Thoracic aorta (tissue), 2 donors: ENCODE results near the gene HIVEP2. TPM values are rescaled to one million over a fixed set of nuclear protein-coding genes. Genes with fewer than 3 reads are reported as not detected.

Source experiments
- ATAC-seq: fragments of 150-250 bp; one replicate; pipeline ENCODE4 v1.8.0; 2017; ENCODE audit warnings: low read depth; ENCODE audit not compliant: insufficient number of reproducible peaks, low FRiP score
- DNase-seq: peaks from one replicate; pipeline ENCODE4 v3.0.0-alpha.2; 2020; ENCODE audit warnings: low spot score
- H3K27ac ChIP-seq, 2 donors: fragments of 200-600 bp; sonication (generic); 1 replicate in 1 of 2; 2 replicates in 1 of 2; pipeline ENCODE4 v1.5.1; 2016; ENCODE audit warnings: mild to moderate bottlenecking in 2 of 2, moderate library complexity in 2 of 2
- H3K27me3 ChIP-seq: fragments of 200-600 bp; sonication (generic); replicated peaks from 2 replicates; pipeline ENCODE4 v1.6.0; 2016; ENCODE audit warnings: mild to moderate bottlenecking; ENCODE audit not compliant: insufficient read depth
- H3K36me3 ChIP-seq: fragments of 200-600 bp; sonication (generic); one replicate; pipeline ENCODE4 v1.5.1; 2016
- H3K4me1 ChIP-seq, 2 donors: fragments of 200-600 bp; sonication (generic); 1 replicate in 1 of 2; 2 replicates in 1 of 2; pipeline versions ENCODE4 v1.5.1 to v1.6.0; 2016; ENCODE audit warnings: low read depth in 2 of 2, mild to moderate bottlenecking in 1 of 2; ENCODE audit not compliant: control insufficient read depth in 1 of 2
- H3K4me3 ChIP-seq: fragments of 200-600 bp; sonication (generic); 2 replicates; pipeline ENCODE4 v1.5.1; 2016; ENCODE audit warnings: mild to moderate bottlenecking
- H3K9me3 ChIP-seq: fragments of 200-600 bp; sonication (generic); 2 replicates; pipeline ENCODE4 v1.5.1; 2016
- total RNA-seq, 2 donors: library from RNA; depleted of rRNA; stranded (reverse); fragments of >200 nt; gene quantifications; one replicate each; pipeline versions ENCODE4 v1.1.0 to v1.2.3, GENCODE V29; 2016
- TF ChIP-seq, protein P1 (sequence below): fragments of 200-600 bp; sonication (generic); IDR thresholded peaks from one replicate; pipeline ENCODE4 v1.5.1; 2019; ENCODE audit warnings: antibody characterized with exemption

Gene HIVEP2
- total RNA-seq, 2 donors from 2014 or later, result 32.9 to 51.7 TPM

GRCh38 chr6:142860498-142860897 lies 84.5 kb downstream of the HIVEP2 start:
- ATAC-seq, result no peak
- H3K36me3 ChIP-seq, result no peaks in the 10 kb centered on the region

DNA sequence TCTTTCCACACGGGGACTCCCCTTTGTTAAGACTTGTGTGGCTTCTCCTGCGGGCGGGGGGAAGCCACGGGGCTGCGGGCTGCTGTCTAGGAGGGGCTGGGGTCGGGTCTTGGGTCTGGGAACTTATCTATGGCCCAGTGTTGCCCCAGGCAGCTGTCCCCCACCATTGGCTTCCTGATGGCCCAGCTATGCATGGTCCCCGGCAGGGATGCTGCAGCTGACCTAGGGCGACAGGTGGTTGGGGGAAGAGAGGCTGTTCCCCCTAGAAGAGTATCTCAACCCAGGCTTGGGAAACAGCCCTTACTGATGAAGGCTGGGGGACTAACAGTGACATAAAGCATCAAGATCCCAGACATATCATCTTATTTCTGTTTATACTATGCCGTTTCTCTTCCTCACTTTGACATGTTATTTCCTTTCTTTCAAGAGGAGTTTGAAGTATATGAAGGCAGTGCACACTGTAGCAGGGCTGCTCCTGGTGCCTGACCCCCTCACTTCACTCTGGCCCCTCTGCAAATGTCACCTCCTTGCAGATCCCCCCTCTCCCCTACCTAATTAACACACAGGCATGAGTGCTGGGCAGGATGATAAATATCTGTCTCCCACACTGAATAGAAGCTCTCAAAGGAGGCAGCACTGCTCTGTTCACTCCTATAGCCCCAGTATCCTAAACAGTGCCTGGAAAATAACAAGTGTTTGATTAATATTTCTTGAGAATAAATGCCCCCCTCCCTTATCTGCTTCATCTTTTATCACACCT lies 87.0 kb downstream of the HIVEP2 start:
- ATAC-seq (no peak), DNase-seq (no peak)
- TF ChIP-seq, protein P1, sequence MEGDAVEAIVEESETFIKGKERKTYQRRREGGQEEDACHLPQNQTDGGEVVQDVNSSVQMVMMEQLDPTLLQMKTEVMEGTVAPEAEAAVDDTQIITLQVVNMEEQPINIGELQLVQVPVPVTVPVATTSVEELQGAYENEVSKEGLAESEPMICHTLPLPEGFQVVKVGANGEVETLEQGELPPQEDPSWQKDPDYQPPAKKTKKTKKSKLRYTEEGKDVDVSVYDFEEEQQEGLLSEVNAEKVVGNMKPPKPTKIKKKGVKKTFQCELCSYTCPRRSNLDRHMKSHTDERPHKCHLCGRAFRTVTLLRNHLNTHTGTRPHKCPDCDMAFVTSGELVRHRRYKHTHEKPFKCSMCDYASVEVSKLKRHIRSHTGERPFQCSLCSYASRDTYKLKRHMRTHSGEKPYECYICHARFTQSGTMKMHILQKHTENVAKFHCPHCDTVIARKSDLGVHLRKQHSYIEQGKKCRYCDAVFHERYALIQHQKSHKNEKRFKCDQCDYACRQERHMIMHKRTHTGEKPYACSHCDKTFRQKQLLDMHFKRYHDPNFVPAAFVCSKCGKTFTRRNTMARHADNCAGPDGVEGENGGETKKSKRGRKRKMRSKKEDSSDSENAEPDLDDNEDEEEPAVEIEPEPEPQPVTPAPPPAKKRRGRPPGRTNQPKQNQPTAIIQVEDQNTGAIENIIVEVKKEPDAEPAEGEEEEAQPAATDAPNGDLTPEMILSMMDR, result no peak
- no peaks in the 10 kb centered on the region for H3K36me3 ChIP-seq
- no peaks in the 10 kb centered on the region for H3K27me3 ChIP-seq
- peaks cover 0 to 12% of the 10 kb centered on the region in 2 donors for H3K4me1 ChIP-seq
- H3K4me3 ChIP-seq, result no peak overlapping the region
- H3K27ac ChIP-seq, result no peak overlapping the region
- no peaks in the 10 kb centered on the region for H3K9me3 ChIP-seq

More at GRCh38 chr6:142860498-142860897, 84.5 kb downstream of the HIVEP2 start:
- TF ChIP-seq, protein P1, result no peak
- Histone ChIP-seq H3K27me3 (no peaks in the 10 kb centered on the region), H3K27ac (no peak overlapping the region), H3K9me3 (no peaks in the 10 kb centered on the region), H3K4me3 (no peak overlapping the region), H3K4me1 (peaks cover 0 to 4% of the 10 kb centered on the region in 2 donors)
- no peak for DNase-seq

GRCh38 chr6:142857233-142857761 lies 87.7 kb downstream of the HIVEP2 start:
- DNase-seq (no peak), ATAC-seq (no peak)
- Histone ChIP-seq H3K4me1 (peaks cover 0 to 19% of the 10 kb centered on the region in 2 donors), H3K36me3 (no peaks in the 10 kb centered on the region), H3K4me3 (no peak overlapping the region), H3K27me3 (no peaks in the 10 kb centered on the region), H3K27ac (no peak overlapping the region), H3K9me3 (no peaks in the 10 kb centered on the region)
- TF ChIP-seq, protein P1, result no peak

GRCh38 chr6:142856624-142857232 lies 88.2 kb downstream of the HIVEP2 start:
- DNase-seq, result no peak

More at GRCh38 chr6:142856624-142857232, 88.2 kb downstream of the HIVEP2 start:
- TF ChIP-seq, protein P1, result no peak
- Histone ChIP-seq H3K9me3 (no peaks in the 10 kb centered on the region), H3K27ac (no peak overlapping the region), H3K36me3 (no peaks in the 10 kb centered on the region), H3K4me3 (no peak overlapping the region), H3K27me3 (no peaks in the 10 kb centered on the region), H3K4me1 (peaks cover 2 to 22% of the 10 kb centered on the region in 2 donors)
- no peak for ATAC-seq
